SIG-M5 treated with dmso at 0.1 percent for 504 hours (cell line): ENCODE data around the gene TARDBP.
"Not testable (repeated sequence)": the region's sequence is repeated elsewhere in the genome, so short reads cannot be mapped to it uniquely, and the experiment has no call there.

Experiments
- DNase-seq: peaks from one replicate; lab custom pipeline; 2025; ENCODE audit not compliant: unreplicated experiment; lab: John Stamatoyannopoulos, UW

TARDBP gene

GRCh38 chr1:11042065-11042464, 29.6 kb downstream of the TARDBP start:
- no peak for DNase-seq

- DNase-seq, result no peak
Measured at GRCh38 chr1:11042995-11043874, 30.8 kb downstream of the TARDBP start.

- DNase-seq, result no peak
Measured at GRCh38 chr1:11044086-11044848, 31.8 kb downstream of the TARDBP start.

GRCh38 chr1:11044849-11045427, 32.5 kb downstream of the TARDBP start:
- no peak for DNase-seq

- DNase-seq, result no peak
Measured at GRCh38 chr1:11045428-11046269, 33.2 kb downstream of the TARDBP start.

- no peak for DNase-seq
Measured at GRCh38 chr1:11046270-11046566, 33.8 kb downstream of the TARDBP start.

- DNase-seq, result no peak
Measured at GRCh38 chr1:11046625-11047365, 34.3 kb downstream of the TARDBP start, which contains the start of gene MASP2. TSS of gene MASP2 (minus strand) at chr1:11047239. CDS start at chr1:11047207, 32 bp downstream.

- DNase-seq, result not testable (repeated sequence)
Measured at GRCh38 chr1:11051121-11051520, 38.7 kb downstream of the TARDBP start.

GRCh38 chr1:11051781-11052511, 39.5 kb downstream of the TARDBP start:
- DNase-seq, result peak; percentile 81

GRCh38 chr1:11052839-11053757, 40.6 kb downstream of the TARDBP start:
- DNase-seq, result no peak

- DNase-seq, result no peak
Measured at GRCh38 chr1:11053758-11054137, 41.3 kb downstream of the TARDBP start.

- DNase-seq, result no peak
Measured at GRCh38 chr1:11054181-11054580, 41.7 kb downstream of the TARDBP start.

GRCh38 chr1:11054666-11055065, 42.2 kb downstream of the TARDBP start:
- no peak for DNase-seq

GRCh38 chr1:11055676-11056075, 43.2 kb downstream of the TARDBP start:
- DNase-seq, result no peak

GRCh38 chr1:11056504-11056903, 44.0 kb downstream of the TARDBP start:
- DNase-seq, result no peak

- no peak for DNase-seq
Measured at GRCh38 chr1:11057477-11057876, 45.0 kb downstream of the TARDBP start.

GRCh38 chr1:11058026-11058425, 45.6 kb downstream of the TARDBP start:
- DNase-seq, result no peak

GRCh38 chr1:11058595-11059154, 46.2 kb downstream of the TARDBP start:
- no peak for DNase-seq
